ENCODE results near the gene CD2AP. TPM values are rescaled to one million over a fixed set of nuclear protein-coding genes. Genes with fewer than 3 reads are reported as not detected.

Gene CD2AP
- total and polyA plus RNA-seq, 9 of the 15 experiments (the other 6 are each of a cell fraction or from before 2014, with no cell fraction given) = 9.4 to 69.7 (median 38.7) TPM

DNA sequence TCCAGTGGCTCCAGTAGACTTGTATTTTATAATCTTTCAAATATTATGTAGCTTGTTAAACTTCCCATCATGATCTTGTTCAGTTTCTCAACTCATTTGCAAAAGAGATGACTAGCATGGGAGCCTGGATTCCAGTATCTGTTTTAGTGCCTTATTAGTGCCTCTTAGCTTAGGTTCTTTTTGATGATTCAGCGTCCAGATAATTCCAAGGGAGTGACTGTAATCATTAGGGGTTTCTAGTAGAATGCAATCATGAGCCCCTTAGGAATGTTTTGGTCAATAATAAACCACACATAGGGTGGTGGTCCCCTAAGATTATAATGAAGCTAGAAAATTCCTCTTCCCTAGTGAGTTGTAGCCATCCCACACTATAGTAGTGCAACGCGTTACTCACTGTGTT, 7.0 kb downstream of the CD2AP start:
- H3K9me1 ChIP-seq (ENCODE audit: control insufficient read depth, insufficient read depth, low read length) = no peaks in the 10 kb centered on the region
- no peak for TF ChIP-seq ZFP30 (CRISPR knock-in tag; IDR thresholded peaks at IDR 0.05; ENCODE audit: borderline replicate concordance)
- peak; percentile 88 for TF ChIP-seq C11orf30 (IDR thresholded peaks at IDR 0.05; ENCODE audit: low read depth)
- TF ChIP-seq ZNF232 (CRISPR knock-in tag; IDR thresholded peaks at IDR 0.05) = no peak
- peak; percentile 79 for TF ChIP-seq MAFG (tag; conservative IDR thresholded peaks at IDR 0.05)
- peak; percentile 93 for TF ChIP-seq ZNF316 (IDR thresholded peaks at IDR 0.05)
- peak; percentile 71 for TF ChIP-seq MAFF (IDR thresholded peaks at IDR 0.05; ENCODE audit: low read length)
- no peak for TF ChIP-seq KDM5B (IDR thresholded peaks at IDR 0.05; ENCODE audit: insufficient replicate concordance, low read depth, low read length)
- peak; percentile 29 for TF ChIP-seq DACH1 (IDR thresholded peaks at IDR 0.05; ENCODE audit: partially characterized antibody)
- TF ChIP-seq RAD51 (IDR thresholded peaks at IDR 0.05; ENCODE audit: borderline replicate concordance, low read depth) = no peak
- peak; percentile 69; the same call in 1 of the 2 replicates for TF ChIP-seq MAFK (IDR thresholded peaks at IDR 0.05; ENCODE audit: low read length)
- 55% methylated on average over 3 of the region's 3 CpGs for WGBS (ENCODE audit: insufficient coverage, low coverage, missing lambda C conversion rate)
- H2AFZ ChIP-seq (ENCODE audit: low read depth, low read length) = no peak overlapping the region
- H4K20me1 ChIP-seq (replicated peaks; ENCODE audit: control insufficient read depth, insufficient read depth, low read length) = peaks cover 23% of the 10 kb centered on the region
- ATAC-seq (no peak), DNase-seq (ENCODE audit: extremely low read depth in 1 of 4, low spot score in 3 of 4) (no peak), FAIRE-seq (no peak)
- no peaks in the 10 kb centered on the region for H3K27me3 ChIP-seq (ENCODE audit: control insufficient read depth in 2 of 2, insufficient read depth in 2 of 2, low read length in 2 of 2)
- intact Hi-C loops (cut with micrococcal nuclease) (no loop called here), in situ Hi-C loops (cut with MboI) (no loop called here)
- no peak overlapping the region for H3K4me3 ChIP-seq
- peak overlapping the region; percentile 12; the same call in 1 of the 2 replicates for H3K4me2 ChIP-seq (ENCODE audit: insufficient read depth, low read length)
- peaks cover 98% of the 10 kb centered on the region for H3K79me2 ChIP-seq (ENCODE audit: control insufficient read depth, insufficient read depth, low read length)
- no TSS peak for BruUV-seq (replicated peaks)
- peaks cover 19 to 40% of the 10 kb centered on the region in 2 experiments for H3K4me1 ChIP-seq (replicated peaks in 1 of 2; ENCODE audit: control insufficient read depth in 2 of 2, insufficient read depth in 2 of 2, low read length in 2 of 2)
- H3K27ac ChIP-seq (ENCODE audit: extremely low read depth, low read depth, low read length) = no peak overlapping the region
- peaks cover 10% of the 10 kb centered on the region; the same call in 2 of the 3 replicates for H3K36me3 ChIP-seq (ENCODE audit: control insufficient read depth, insufficient read depth, low read length)
- H3K9ac ChIP-seq (ENCODE audit: insufficient read depth in 1 of 2, low read depth in 2 of 2, low read length in 2 of 2) = no peak overlapping the region
- CTCF ChIA-PET (ENCODE audit: low intra/inter-chr PET ratio) = no interaction called here
- H3K9me3 ChIP-seq (replicated peaks; ENCODE audit: control insufficient read depth, insufficient read depth, low read depth, low read length) = no peaks in the 10 kb centered on the region
- POLR2A ChIA-PET = interaction anchor here (1.0 to 2.0 kb wide), 3 partner anchors 11 to 29 kb away, joined by 3 to 8 read pairs (median 7); no protein-coding TSS in a partner anchor
